Upper lobe of right lung (tissue), 1 donor: ENCODE results near the gene SRI. TPM values are rescaled to one million over a fixed set of nuclear protein-coding genes. Genes with fewer than 3 reads are reported as not detected.

Experiments
- ATAC-seq: fragments of 200-7000 bp; cut with Tn5 transposase; one replicate; pipeline ENCODE4 v1.9.1; 2020; ENCODE audit warnings: mild to moderate bottlenecking, moderate library complexity
- DNase-seq: peaks from one replicate; pipeline ENCODE4 v3.0.0-alpha.2; 2020
- H3K27ac ChIP-seq: fragments of 200-600 bp; one replicate; pipeline ENCODE4 v1.8.0; 2022
- H3K27me3 ChIP-seq: fragments of 200-600 bp; one replicate; pipeline ENCODE4 v1.8.0; 2022; ENCODE audit warnings: mild to moderate bottlenecking
- H3K36me3 ChIP-seq: fragments of 200-600 bp; one replicate; pipeline ENCODE4 v1.8.0; 2022
- H3K4me1 ChIP-seq: fragments of 200-600 bp; one replicate; pipeline ENCODE4 v1.8.0; 2022
- H3K4me3 ChIP-seq: fragments of 200-600 bp; one replicate; pipeline ENCODE4 v1.8.0; 2022; ENCODE audit warnings: mild to moderate bottlenecking
- H3K9me3 ChIP-seq: fragments of 200-600 bp; one replicate; pipeline ENCODE4 v1.8.0; 2022
- CTCF ChIP-seq: fragments of 200-600 bp; IDR thresholded peaks from one replicate; pipeline ENCODE4 v1.8.0; 2022; ENCODE audit warnings: antibody characterized with exemption
- intact Hi-C: fragments of 100-400 bp; cut with DNase I; formaldehyde crosslinking; loops from one replicate; pipeline ENCODE4 v1.11.0; 2022
- total RNA-seq: library from RNA; stranded (reverse); fragmentation: NEBNext Ultra II Directional; extraction: Animal tissue kit (Norgen Biotek cat#: 25700); gene quantifications from one replicate; pipeline ENCODE4 v1.2.1, GENCODE V29; 2021
- donor health status: DM: no; HTN: yes; CAD: no; lungs with severe emphysema.

The SRI gene
- total RNA-seq, 1 donor from 2014 or later, result 115 TPM

GRCh38 chr7:88253640-88254039 lies 33.8 kb upstream of the SRI start:
- intact Hi-C loops, result no loop called here
- no peak overlapping the region for H3K27ac ChIP-seq
- H3K9me3 ChIP-seq, result no peaks in the 10 kb centered on the region
- ATAC-seq (no peak), DNase-seq (no peak)
- TF ChIP-seq CTCF, result no peak
- H3K27me3 ChIP-seq, result no peaks in the 10 kb centered on the region
- H3K4me3 ChIP-seq, result no peak overlapping the region
- H3K4me1 ChIP-seq, result no peaks in the 10 kb centered on the region
- no peaks in the 10 kb centered on the region for H3K36me3 ChIP-seq

- intact Hi-C loops, result loop anchor here (10.0 kb wide), 1 partner anchor 121 kb away; no protein-coding TSS in a partner anchor
- DNase-seq (no peak), ATAC-seq (no peak)
- H3K4me1 ChIP-seq, result no peaks in the 10 kb centered on the region
- TF ChIP-seq CTCF, result no peak
- H3K4me3 ChIP-seq, result no peak overlapping the region
- no peaks in the 10 kb centered on the region for H3K36me3 ChIP-seq
- no peaks in the 10 kb centered on the region for H3K27me3 ChIP-seq
- no peak overlapping the region for H3K27ac ChIP-seq
- no peaks in the 10 kb centered on the region for H3K9me3 ChIP-seq
Measured at GRCh38 chr7:88244258-88244657, 24.4 kb upstream of the SRI start.

- DNase-seq (no peak), ATAC-seq (peak; percentile 98)
- no peak overlapping the region for H3K27ac ChIP-seq
- H3K9me3 ChIP-seq, result no peaks in the 10 kb centered on the region
- H3K36me3 ChIP-seq, result no peaks in the 10 kb centered on the region
- H3K4me3 ChIP-seq, result no peak overlapping the region
- peak; percentile 79 for TF ChIP-seq CTCF
- H3K4me1 ChIP-seq, result no peaks in the 10 kb centered on the region
- intact Hi-C loops, result loop anchor here (10.0 kb wide), 1 partner anchor 121 kb away; no protein-coding TSS in a partner anchor
- H3K27me3 ChIP-seq, result no peaks in the 10 kb centered on the region
Measured at GRCh38 chr7:88243345-88243909, 23.6 kb upstream of the SRI start.

- DNase-seq (no peak), ATAC-seq (no peak)
- Histone ChIP-seq H3K4me3 (no peak overlapping the region), H3K9me3 (no peaks in the 10 kb centered on the region), H3K27me3 (no peaks in the 10 kb centered on the region), H3K27ac (no peak overlapping the region), H3K4me1 (no peaks in the 10 kb centered on the region), H3K36me3 (no peaks in the 10 kb centered on the region)
- intact Hi-C loops, result loop anchor here (10.0 kb wide), 1 partner anchor 125 kb away; no protein-coding TSS in a partner anchor
- no peak for TF ChIP-seq CTCF
Measured at GRCh38 chr7:88239852-88240251, 20.0 kb upstream of the SRI start.

GRCh38 chr7:88233828-88234227 lies 14.0 kb upstream of the SRI start:
- Histone ChIP-seq H3K4me1 (no peaks in the 10 kb centered on the region), H3K9me3 (no peaks in the 10 kb centered on the region), H3K27me3 (no peaks in the 10 kb centered on the region), H3K4me3 (no peak overlapping the region), H3K36me3 (no peaks in the 10 kb centered on the region), H3K27ac (no peak overlapping the region)
- ATAC-seq, result peak; percentile 46
- no peak for TF ChIP-seq CTCF
- DNase-seq, result no peak
- intact Hi-C loops, result no loop called here

GRCh38 chr7:88230646-88231045 lies 10.8 kb upstream of the SRI start:
- Histone ChIP-seq H3K36me3 (no peaks in the 10 kb centered on the region), H3K4me3 (no peak overlapping the region), H3K27ac (no peak overlapping the region), H3K9me3 (no peaks in the 10 kb centered on the region), H3K4me1 (no peaks in the 10 kb centered on the region), H3K27me3 (no peaks in the 10 kb centered on the region)
- DNase-seq (no peak), ATAC-seq (no peak)
- intact Hi-C loops, result no loop called here
- TF ChIP-seq CTCF, result no peak
